ENCODE results near the gene DEPDC7.

Gene DEPDC7

GRCh38 chr11:32983506-32983905 is 32.2 kb upstream of the DEPDC7 start:
- POLR2A ChIA-PET: interaction anchor here (0.6 to 1.2 kb wide), 2 partner anchors 56 to 74 kb away, joined by 3 read pairs; partner anchors contain the start of gene TCP11L1
- no peak for DNase-seq (ENCODE audit: extremely low spot score)

GRCh38 chr11:32985600-32985999 is 30.1 kb upstream of the DEPDC7 start:
- TF ChIP-seq L3MBTL2 (conservative IDR thresholded peaks at IDR 0.05): no peak
- no peak for TF ChIP-seq ZNF384 (IDR thresholded peaks at IDR 0.05)
- TF ChIP-seq PKNOX1 (IDR thresholded peaks at IDR 0.05): no peak
- DNase-seq (ENCODE audit: extremely low spot score): no peak
- CTCF ChIA-PET: no interaction called here
- POLR2A ChIA-PET: no interaction called here

More at GRCh38 chr11:32983506-32983905, 32.2 kb upstream of the DEPDC7 start:
- CTCF ChIA-PET: interaction anchor here (0.6 kb wide), 1 partner anchor 9 kb away, joined by 5 read pairs; no protein-coding TSS in a partner anchor
- no peak for TF ChIP-seq NFRKB (IDR thresholded peaks at IDR 0.05)
- no peak for TF ChIP-seq LEF1 (IDR thresholded peaks at IDR 0.05; ENCODE audit: borderline replicate concordance)
- TF ChIP-seq SP1 (IDR thresholded peaks at IDR 0.05): no peak
- TF ChIP-seq FOXK2 (IDR thresholded peaks at IDR 0.05): no peak
- TF ChIP-seq PKNOX1 (IDR thresholded peaks at IDR 0.05): no peak
- no peak for TF ChIP-seq ELF4 (IDR thresholded peaks at IDR 0.05)
- TF ChIP-seq FOXA1 (IDR thresholded peaks at IDR 0.05): no peak
- no peak for TF ChIP-seq L3MBTL2 (conservative IDR thresholded peaks at IDR 0.05)
- no peak for TF ChIP-seq HDGF (IDR thresholded peaks at IDR 0.05; ENCODE audit: borderline replicate concordance)

GRCh38 chr11:32987851-32988250 is 27.8 kb upstream of the DEPDC7 start:
- TF ChIP-seq HDGF (IDR thresholded peaks at IDR 0.05; ENCODE audit: borderline replicate concordance) (no peak), LEF1 (IDR thresholded peaks at IDR 0.05; ENCODE audit: borderline replicate concordance) (no peak), CTBP1 (IDR thresholded peaks at IDR 0.05; ENCODE audit: borderline replicate concordance) (no peak), ELF4 (IDR thresholded peaks at IDR 0.05) (no peak), ARNT (IDR thresholded peaks at IDR 0.05) (no peak), FOXK2 (IDR thresholded peaks at IDR 0.05) (no peak), SUZ12 (IDR thresholded peaks at IDR 0.05) (no peak), NFRKB (IDR thresholded peaks at IDR 0.05) (no peak), L3MBTL2 (conservative IDR thresholded peaks at IDR 0.05) (no peak)
- ChIA-PET POLR2A (no interaction called here), CTCF (no interaction called here)
- DNase-seq (ENCODE audit: extremely low spot score): no peak

GRCh38 chr11:32990481-32990880 is 25.2 kb upstream of the DEPDC7 start:
- ChIA-PET POLR2A (no interaction called here), CTCF (no interaction called here)
- no peak for DNase-seq (ENCODE audit: extremely low spot score)
- no peak for TF ChIP-seq LEF1 (IDR thresholded peaks at IDR 0.05; ENCODE audit: borderline replicate concordance)
- no peak for TF ChIP-seq PKNOX1 (IDR thresholded peaks at IDR 0.05)
- TF ChIP-seq FOXA1 (IDR thresholded peaks at IDR 0.05): no peak

- ChIA-PET CTCF (no interaction called here), POLR2A (no interaction called here)
- DNase-seq (ENCODE audit: extremely low spot score): no peak
- TF ChIP-seq ARNT (IDR thresholded peaks at IDR 0.05) (no peak), LEF1 (IDR thresholded peaks at IDR 0.05; ENCODE audit: borderline replicate concordance) (no peak), ZNF384 (IDR thresholded peaks at IDR 0.05) (no peak), TARDBP (IDR thresholded peaks at IDR 0.05) (no peak), ELF4 (IDR thresholded peaks at IDR 0.05) (no peak), NFRKB (IDR thresholded peaks at IDR 0.05) (no peak), SUZ12 (IDR thresholded peaks at IDR 0.05) (no peak), FOXK2 (IDR thresholded peaks at IDR 0.05) (no peak), SP1 (IDR thresholded peaks at IDR 0.05) (no peak), PKNOX1 (IDR thresholded peaks at IDR 0.05) (no peak), FOXM1 (IDR thresholded peaks at IDR 0.05; ENCODE audit: borderline replicate concordance) (no peak), HDGF (IDR thresholded peaks at IDR 0.05; ENCODE audit: borderline replicate concordance) (no peak), BHLHE40 (IDR thresholded peaks at IDR 0.05; ENCODE audit: borderline replicate concordance) (no peak), CTBP1 (IDR thresholded peaks at IDR 0.05; ENCODE audit: borderline replicate concordance) (no peak), L3MBTL2 (conservative IDR thresholded peaks at IDR 0.05) (no peak), FOXA1 (IDR thresholded peaks at IDR 0.05) (no peak)
These were observed 24.3 kb upstream of the DEPDC7 start for GRCh38 chr11:32991427-32991826.

GRCh38 chr11:32991898-32992297 is 23.8 kb upstream of the DEPDC7 start:
- ChIA-PET CTCF (no interaction called here), POLR2A (no interaction called here)
- TF ChIP-seq BHLHE40 (IDR thresholded peaks at IDR 0.05; ENCODE audit: borderline replicate concordance) (no peak), TARDBP (IDR thresholded peaks at IDR 0.05) (no peak), ZNF384 (IDR thresholded peaks at IDR 0.05) (no peak), SUZ12 (IDR thresholded peaks at IDR 0.05) (no peak), HDGF (IDR thresholded peaks at IDR 0.05; ENCODE audit: borderline replicate concordance) (no peak), FOXA1 (IDR thresholded peaks at IDR 0.05) (no peak)
- no peak for DNase-seq (ENCODE audit: extremely low spot score)

- POLR2A ChIA-PET: no interaction called here
- CTCF ChIA-PET: no interaction called here
- DNase-seq (ENCODE audit: extremely low spot score): no peak
- TF ChIP-seq LEF1 (IDR thresholded peaks at IDR 0.05; ENCODE audit: borderline replicate concordance) (no peak), ZNF384 (IDR thresholded peaks at IDR 0.05) (no peak), L3MBTL2 (conservative IDR thresholded peaks at IDR 0.05) (no peak), FOXA1 (IDR thresholded peaks at IDR 0.05) (no peak), ELF4 (IDR thresholded peaks at IDR 0.05) (no peak), ARNT (IDR thresholded peaks at IDR 0.05) (no peak), TARDBP (IDR thresholded peaks at IDR 0.05) (no peak), BHLHE40 (IDR thresholded peaks at IDR 0.05; ENCODE audit: borderline replicate concordance) (no peak), NFRKB (IDR thresholded peaks at IDR 0.05) (no peak), SUZ12 (IDR thresholded peaks at IDR 0.05) (no peak), FOXK2 (IDR thresholded peaks at IDR 0.05) (no peak), CTBP1 (IDR thresholded peaks at IDR 0.05; ENCODE audit: borderline replicate concordance) (no peak), FOXM1 (IDR thresholded peaks at IDR 0.05; ENCODE audit: borderline replicate concordance) (no peak), PKNOX1 (IDR thresholded peaks at IDR 0.05) (no peak)
These were observed 15.5 kb upstream of the DEPDC7 start for GRCh38 chr11:33000181-33000580.

All from HEK293T (cell line).